NCI-H82 treated with DMSO at 0.1 percent for 48 hours (cell line): Measurements from ENCODE around the gene FAM13A.
A peak's percentile ranks its signal among the peaks of the same experiment; 100 is the strongest.
"Not testable (repeated sequence)": the region's sequence is repeated elsewhere in the genome, so short reads cannot be mapped to it uniquely, and the experiment has no call there.

ENCODE experiments used
- DNase-seq: peaks from one replicate; lab custom pipeline; 2025; ENCODE audit not compliant: unreplicated experiment; lab: John Stamatoyannopoulos, UW

FAM13A gene

DNA sequence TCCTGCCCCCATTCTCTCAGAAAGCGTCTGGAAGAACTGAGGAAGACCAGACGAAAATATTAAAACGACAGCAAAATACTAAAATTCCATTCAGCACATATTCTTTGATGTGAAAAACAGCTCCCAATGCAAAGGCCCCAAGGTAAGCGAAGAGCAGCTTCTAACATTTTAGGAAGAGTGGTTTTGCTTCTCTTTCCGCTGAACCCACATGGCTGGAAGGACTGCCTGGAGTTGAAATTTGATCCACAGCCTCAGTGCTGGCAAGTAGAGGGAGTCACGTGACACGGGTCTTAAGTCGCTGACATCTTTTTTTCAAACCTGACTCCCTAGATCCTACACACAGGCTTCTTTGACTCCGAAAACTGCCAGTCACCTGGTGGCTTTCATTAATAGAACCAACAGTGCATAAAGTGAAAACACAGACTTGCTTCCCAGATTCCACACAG, at the start of gene FAM13A:
Gene FAM13A (minus strand): TSS at position 233 of the 446 bp plus-strand sequence. CDS start 221 bp downstream, at position 12.
- peak; percentile 88 for DNase-seq

GRCh38 chr4:89105726-89106125, 48.7 kb upstream of the FAM13A start:
- DNase-seq: no peak

DNA sequence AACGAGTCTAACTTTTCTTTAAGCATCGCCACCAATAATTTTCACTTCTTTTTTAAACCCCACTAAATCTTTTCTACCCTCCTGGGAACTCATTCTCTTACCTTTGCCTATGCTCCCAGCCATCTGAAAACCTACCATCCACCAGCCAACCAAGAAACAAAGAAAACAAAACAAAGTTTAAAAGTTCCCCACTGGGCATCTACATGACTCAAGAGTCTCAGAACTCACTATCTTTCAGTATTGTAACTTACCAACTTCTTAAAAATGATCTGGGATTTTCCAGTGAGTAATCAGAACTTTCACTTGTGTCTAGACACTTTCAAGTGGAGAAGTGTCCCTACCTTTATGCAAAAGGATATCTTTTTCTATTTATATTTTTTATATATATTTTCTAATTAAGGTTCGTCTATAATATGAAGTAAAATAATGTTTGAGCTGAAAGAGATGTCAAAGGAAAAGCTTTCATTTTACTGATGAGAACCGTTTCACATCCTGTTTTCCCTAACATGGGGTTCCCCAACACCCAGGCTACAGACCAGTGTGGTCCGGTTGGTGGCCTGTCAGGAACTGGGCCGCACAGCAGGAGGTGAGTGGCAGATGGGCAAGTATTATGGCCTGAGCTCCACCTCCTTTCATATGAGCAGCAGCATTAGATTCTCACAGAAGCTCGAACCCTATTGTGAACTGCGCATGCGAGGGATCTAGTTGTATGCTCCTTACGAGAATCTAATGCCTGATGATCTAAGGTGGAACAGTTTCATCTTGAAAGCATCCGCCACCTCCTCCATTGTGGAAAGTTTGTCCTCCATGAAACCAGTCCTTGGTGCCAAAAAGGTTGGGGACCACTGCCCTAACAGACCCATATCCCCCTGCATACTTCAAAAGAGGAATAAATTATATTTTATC, 44.5 kb upstream of the FAM13A start:
- DNase-seq: no peak

GRCh38 chr4:89100853-89101252, 43.9 kb upstream of the FAM13A start:
- no peak for DNase-seq

DNA sequence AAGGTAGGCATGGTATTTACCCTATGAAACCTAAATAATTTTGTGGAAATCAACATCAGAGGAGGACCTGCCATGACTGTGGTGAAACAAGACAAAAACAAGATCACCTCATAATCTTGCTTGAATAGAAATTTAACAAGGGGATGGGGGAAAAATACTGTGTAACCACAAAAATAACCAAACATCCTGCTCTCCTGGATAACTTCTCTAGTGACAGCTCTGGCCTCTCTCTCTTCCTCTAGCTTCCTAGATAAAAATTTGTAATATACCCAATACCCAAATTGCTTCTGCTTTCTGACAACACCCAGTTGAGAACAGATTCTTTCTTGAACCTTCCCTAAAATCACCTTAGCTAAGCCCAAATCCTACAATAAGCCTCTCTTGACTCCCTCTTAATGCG, 42.5 kb upstream of the FAM13A start:
- DNase-seq: no peak

DNA sequence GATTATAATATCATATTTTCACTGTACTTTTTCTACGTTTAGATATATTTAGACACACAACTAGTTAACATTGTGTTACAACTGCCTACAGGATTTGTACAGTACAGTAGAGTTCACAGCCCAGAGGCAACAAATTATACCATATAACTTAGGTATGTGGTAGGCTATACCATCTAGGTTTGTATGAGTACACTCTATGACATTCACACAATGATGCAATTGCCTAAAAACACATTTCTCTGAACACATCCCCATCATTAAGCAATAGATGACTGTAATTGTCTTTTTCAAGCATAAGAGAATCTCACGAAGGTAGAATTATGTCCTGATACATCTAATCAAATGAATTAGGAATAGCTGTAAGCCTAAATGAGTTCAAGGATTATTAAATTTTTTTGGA, 42.0 kb upstream of the FAM13A start:
- DNase-seq: no peak

- no peak for DNase-seq
Measured at GRCh38 chr4:89078300-89078699, 21.3 kb upstream of the FAM13A start.

DNA sequence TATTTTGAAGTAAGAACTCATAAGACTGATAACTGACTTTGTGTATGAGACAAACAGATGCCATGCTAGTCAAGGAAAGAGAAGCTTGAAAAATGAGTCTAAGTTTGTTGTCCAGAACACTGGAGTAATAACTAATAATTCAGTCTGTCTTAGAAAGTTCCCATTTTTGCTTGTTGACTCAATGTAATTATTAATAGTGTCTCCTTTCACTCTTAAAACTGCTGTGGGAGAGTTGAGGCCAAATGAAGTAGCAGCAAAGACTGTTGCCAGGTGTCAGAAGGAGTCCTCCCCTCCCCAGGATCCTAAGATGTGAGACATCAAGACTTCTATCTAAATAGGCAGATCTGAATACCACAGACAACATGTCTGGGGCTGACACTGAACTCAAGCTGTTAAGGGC, 20.8 kb upstream of the FAM13A start:
- no peak for DNase-seq

DNA sequence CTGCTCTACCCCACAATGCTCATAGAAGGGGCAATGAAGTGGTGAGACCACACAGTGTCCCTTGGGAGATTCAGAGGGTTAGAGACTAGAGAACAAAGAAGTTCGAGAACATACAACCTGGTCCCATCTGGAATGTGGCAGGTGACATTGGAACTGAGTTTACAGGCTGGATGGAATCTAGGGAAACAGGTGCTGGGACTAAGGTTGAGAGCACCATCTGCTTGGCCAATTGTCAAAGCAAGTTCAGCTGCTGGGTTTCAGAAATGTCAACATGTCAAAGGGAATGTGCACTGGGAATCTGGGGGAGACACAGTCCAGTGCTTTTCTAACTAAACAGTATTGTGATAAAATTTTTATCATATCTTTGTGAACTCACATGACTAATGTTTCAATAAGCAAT, 15.9 kb upstream of the FAM13A start:
- no peak for DNase-seq

- DNase-seq: no peak
Measured at GRCh38 chr4:89071311-89071710, 14.3 kb upstream of the FAM13A start.

DNA sequence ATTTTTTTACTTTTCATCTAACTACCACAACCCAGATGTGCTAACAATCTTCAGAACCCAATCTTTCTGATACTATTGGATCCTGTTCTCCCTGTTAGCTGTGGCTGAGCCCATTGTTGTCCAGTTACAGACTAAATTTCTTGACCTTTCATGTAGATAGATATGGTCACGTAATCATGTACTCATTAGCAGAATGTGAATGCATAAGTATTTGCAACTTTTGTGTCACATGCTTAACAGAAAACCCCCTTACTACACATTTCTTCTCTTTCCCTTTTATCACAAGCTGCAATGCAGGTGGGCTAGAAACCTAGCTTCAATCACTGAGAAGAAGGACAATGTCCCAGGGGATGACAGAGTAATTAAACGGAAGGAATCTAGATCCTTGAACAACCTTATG, 13.1 kb upstream of the FAM13A start:
- no peak for DNase-seq

DNA sequence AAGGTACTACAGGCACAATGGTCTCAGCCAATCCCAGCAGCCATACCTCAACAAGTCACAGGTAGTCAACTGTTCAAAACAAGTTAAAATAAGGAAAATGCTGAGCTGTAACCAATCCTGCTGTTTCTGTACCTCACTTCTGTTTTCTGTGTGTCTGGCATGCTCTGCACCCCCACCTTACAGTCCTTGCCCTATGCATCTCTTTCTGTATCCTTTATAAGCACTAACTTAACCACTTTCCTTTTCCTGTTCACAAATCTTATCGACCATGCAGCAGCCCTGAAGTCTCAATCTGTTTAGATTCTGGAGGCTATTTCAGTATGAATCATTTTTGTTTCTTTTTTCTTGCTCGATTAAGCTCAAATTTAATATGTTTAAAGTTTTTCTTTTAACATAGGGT, 12.5 kb upstream of the FAM13A start:
- DNase-seq: no peak

DNA sequence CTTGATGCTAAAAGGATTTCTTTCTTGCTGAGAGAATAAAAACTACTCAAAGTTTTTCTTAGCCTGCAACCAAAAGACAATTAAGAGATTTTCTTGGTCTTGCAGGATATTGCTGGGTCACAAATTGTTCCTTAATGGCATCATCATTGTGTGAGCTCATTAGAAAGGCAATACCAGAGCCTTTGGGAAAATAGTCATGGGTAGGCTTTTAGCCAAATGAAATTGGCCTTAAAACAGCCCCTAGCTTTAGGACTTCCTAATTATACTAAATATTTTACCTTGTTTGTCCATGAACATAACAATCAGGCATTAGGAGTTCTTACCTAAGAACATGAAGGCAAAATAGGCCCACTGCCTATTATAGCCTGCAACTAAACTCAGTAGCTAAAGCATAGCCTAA, 10.4 kb upstream of the FAM13A start:
- peak; percentile 60 for DNase-seq

GRCh38 chr4:89064848-89065247, 7.9 kb upstream of the FAM13A start:
- DNase-seq: no peak

DNA sequence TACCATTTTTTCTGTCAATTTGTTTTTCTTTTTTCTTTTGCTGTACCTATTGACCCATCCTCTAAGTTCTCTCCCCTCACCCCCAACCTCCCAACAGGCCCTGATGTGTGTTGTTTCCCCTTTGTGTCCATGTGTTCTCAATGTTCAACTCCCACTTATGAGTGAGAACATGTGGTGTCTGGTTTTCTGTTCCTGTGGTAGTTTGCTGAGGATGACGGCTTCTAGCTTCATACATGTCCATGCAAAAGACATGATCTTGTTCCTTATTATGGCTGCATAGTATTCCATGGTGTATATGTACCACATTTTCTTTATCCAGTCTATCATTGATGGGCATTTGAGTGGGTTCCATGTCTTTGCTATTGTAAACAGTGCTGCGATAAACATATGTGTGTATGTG, 859 bp upstream of the FAM13A start:
- not testable (repeated sequence) for DNase-seq

DNA sequence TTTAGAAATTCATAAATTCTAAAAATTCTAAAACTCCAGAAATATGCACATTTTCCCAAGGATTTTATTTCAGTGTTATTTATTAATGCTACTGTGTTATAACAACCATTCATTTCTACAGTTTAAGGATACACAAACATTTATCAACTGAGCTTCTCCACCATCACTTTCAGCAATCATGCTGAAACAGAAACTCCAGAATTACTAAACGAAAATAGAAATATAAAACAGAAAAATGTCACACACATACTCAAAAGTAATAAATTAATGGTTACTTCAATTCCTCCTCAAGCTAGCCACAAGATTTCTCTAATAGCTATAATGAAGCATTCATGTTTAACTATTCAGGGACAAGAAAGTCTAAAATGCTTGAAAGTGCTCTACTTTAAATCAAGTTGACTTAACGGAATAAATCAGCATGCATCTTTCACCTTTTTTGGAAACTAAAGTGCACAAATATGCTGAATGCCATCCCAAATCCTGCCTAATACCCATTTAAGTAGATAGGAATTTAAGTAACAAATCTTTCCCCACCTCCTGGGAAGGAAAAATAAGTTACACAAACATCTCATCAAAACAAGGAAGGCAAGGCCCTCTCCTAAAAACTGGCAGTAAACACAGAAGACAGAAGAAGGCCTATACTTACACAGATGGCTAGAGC, 563 bp downstream of the FAM13A start:
- DNase-seq: no peak

DNA sequence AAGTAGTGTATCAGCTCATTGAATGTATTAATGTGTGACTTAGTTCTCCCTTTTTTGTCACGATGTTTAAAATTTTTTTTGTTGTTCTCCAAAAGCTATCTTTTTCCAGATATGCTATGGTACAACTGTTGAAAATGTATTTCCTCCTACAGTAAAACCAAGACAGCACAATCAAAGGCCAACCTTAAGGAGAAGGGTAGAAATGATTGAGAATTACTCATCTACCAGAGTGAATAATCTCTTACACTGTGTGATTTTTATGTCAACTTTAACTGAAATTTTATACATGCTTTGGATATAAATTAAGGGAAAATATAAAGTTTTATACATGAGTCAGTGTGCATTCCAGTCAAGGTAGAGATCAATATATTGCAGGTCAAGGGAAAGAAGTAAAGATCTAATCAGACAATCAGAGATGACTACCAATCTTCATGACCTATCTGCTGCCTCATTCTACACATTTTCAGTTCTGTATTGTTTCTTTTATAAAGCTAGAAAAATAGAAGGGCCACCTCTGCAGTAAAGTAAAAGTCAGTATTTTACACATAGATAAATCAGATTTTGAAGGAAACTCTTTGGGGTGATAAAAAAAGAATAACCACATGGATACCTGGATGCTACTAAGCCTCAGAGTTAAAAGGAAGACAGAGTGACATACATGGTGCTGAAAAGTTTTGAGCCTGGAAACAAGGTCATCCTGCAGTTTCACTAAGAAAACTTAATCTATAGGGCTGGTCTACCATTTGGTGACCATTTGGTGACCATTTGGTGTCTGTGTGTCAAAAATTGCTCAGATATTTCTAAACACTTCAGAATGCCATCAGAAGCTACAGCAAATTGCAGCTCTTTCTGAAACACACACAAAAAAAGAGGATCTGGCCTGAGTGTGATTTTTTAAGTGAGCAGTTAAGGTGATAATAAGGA, 1.6 kb downstream of the FAM13A start:
- DNase-seq: no peak

DNA sequence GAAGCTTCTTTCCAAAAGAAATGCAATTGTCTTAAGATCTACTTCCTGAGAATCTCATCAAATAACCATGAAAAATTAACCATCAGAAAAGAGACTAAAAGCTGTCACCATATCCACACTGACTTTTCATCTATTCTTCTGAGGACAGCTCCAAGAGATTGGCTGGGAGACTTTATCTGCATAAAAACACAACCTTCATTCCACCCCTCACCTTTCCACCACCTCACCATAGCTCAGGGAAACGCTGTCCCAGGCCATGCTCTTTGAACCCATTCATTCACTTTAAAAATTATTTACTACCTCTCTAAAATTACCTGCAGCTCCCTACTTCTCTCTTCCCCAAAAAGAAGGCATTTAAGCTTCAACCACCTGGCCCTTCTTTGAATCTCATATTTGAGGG, 2.4 kb downstream of the FAM13A start:
- no peak for DNase-seq

- DNase-seq: no peak
Measured at GRCh38 chr4:89049853-89050252, 7.1 kb downstream of the FAM13A start.

- no peak for DNase-seq
Measured at GRCh38 chr4:89048906-89049601, 7.9 kb downstream of the FAM13A start.
